K562 (cell line): ENCODE data around the gene CDKN2B-AS1. TPM values are rescaled to one million over a fixed set of nuclear protein-coding genes. Genes with fewer than 3 reads are reported as not detected.

Experiments used
- ATAC-seq: fragments of 200-7000 bp; cut with Tn5 transposase; 3 replicates; pipeline ENCODE4 v1.9.1; 2020; ENCODE audit warnings: moderate library complexity
- BruUV-seq: library from RNA; stranded (reverse); fragments of 400-500 nt; replicated peaks from 2 replicates; lab custom pipeline; 2021; lab: Mats Ljungman, UMichigan
- CTCF ChIA-PET: fragments of 300-600 bp; formaldehyde crosslinking; extraction: SDS; loops from one replicate; lab custom pipeline; 2021; ENCODE audit warnings: low intra/inter-chr PET ratio; lab: Yijun Ruan, JAX
- POLR2A ChIA-PET: fragments of 300-600, 350-650 bp; sonication (Branson Sonifier 250); formaldehyde crosslinking; extraction: SDS; loops from one replicate; lab custom pipeline; 2021; ENCODE audit warnings: antibody characterized with exemption, inconsistent platforms; lab: Yijun Ruan, JAX
- DNase-seq, 4 experiments: peaks; one replicate each; pipeline versions ENCODE4 v3.0.0 to v3.0.0-alpha.2; 2011 to 2018; ENCODE audit warnings: low spot score in 3 of 4, mixed read lengths in 3 of 4; ENCODE audit errors: extremely low read depth in 1 of 4
- FAIRE-seq: peaks from 2 replicates; lab custom pipeline; 2011; peaks lifted over from hg19 to GRCh38; lab: Jason Lieb, UNC
- H2AFZ ChIP-seq: 2 replicates; pipeline ENCODE4 v1.6.0; 2011; ENCODE audit warnings: low read depth, low read length, control low read depth, inconsistent platforms
- H3K27ac ChIP-seq: fragments of 200-600 bp; 3 replicates; pipeline ENCODE4 v1.8.0; 2011; ENCODE audit warnings: low read depth, mild to moderate bottlenecking, control low read depth, inconsistent platforms, low read length, moderate library complexity, mixed read lengths; ENCODE audit errors: extremely low read depth
- H3K27me3 ChIP-seq, 2 experiments: fragments of 300-600 bp in 1 of 2; 2 replicates in 1 of 2; 3 replicates in 1 of 2; pipeline versions ENCODE4 v1.6.0 to v1.8.0; 2011; ENCODE audit warnings: inconsistent platforms in 2 of 2, low read length in 2 of 2, mild to moderate bottlenecking in 1 of 2, mixed read lengths in 1 of 2, moderate library complexity in 1 of 2; ENCODE audit not compliant: control insufficient read depth in 2 of 2, insufficient read depth in 2 of 2
- H3K36me3 ChIP-seq: fragments of 300-600 bp; 3 replicates; pipeline ENCODE4 v1.8.0; 2011; ENCODE audit warnings: mild to moderate bottlenecking, low read length, inconsistent platforms; ENCODE audit not compliant: control insufficient read depth, insufficient read depth
- H3K4me1 ChIP-seq, 2 experiments: fragments of 200-600 bp in 1 of 2; replicated peaks in 1 of 2; 2 replicates in 1 of 2; 3 replicates in 1 of 2; pipeline versions ENCODE4 v1.5.1 to v1.8.0; 2011; ENCODE audit warnings: inconsistent platforms in 2 of 2, low read length in 2 of 2, mild to moderate bottlenecking in 1 of 2, mixed read lengths in 1 of 2, moderate library complexity in 1 of 2; ENCODE audit not compliant: control insufficient read depth in 2 of 2, insufficient read depth in 2 of 2
- H3K4me2 ChIP-seq: 2 replicates; pipeline ENCODE4 v1.6.1; 2011; ENCODE audit warnings: low read length, control low read depth, inconsistent platforms, mixed read lengths; ENCODE audit not compliant: insufficient read depth
- H3K4me3 ChIP-seq: fragments of 200-600 bp; sonication (generic), shearing (Covaris generic); 2 replicates; pipeline ENCODE4 v1.5.1; 2016; ENCODE audit warnings: control low read depth, inconsistent platforms
- H3K79me2 ChIP-seq: fragments of 200-600 bp; 3 replicates; pipeline ENCODE4 v1.8.0; 2011; ENCODE audit warnings: low read length, inconsistent platforms; ENCODE audit not compliant: control insufficient read depth, insufficient read depth
- H3K9ac ChIP-seq, 2 experiments: 2 replicates each; pipeline versions ENCODE4 v1.6.0 to v1.6.1; 2011; ENCODE audit warnings: low read depth in 2 of 2, low read length in 2 of 2, control low read depth in 1 of 2, inconsistent platforms in 1 of 2, mild to moderate bottlenecking in 1 of 2, mixed read lengths in 1 of 2; ENCODE audit not compliant: insufficient read depth in 1 of 2
- H3K9me1 ChIP-seq: one replicate; pipeline ENCODE4 v1.6.0; 2011; ENCODE audit warnings: inconsistent platforms, mild to moderate bottlenecking, low read length, moderate library complexity; ENCODE audit not compliant: control insufficient read depth, insufficient read depth
- H3K9me3 ChIP-seq: replicated peaks from 2 replicates; pipeline ENCODE4 v1.5.1; 2011; ENCODE audit warnings: low read depth, low read length, inconsistent platforms; ENCODE audit not compliant: control insufficient read depth, insufficient read depth
- H4K20me1 ChIP-seq: replicated peaks from 2 replicates; pipeline ENCODE4 v1.6.1; 2011; ENCODE audit warnings: low read length, inconsistent platforms, mixed read lengths; ENCODE audit not compliant: control insufficient read depth, insufficient read depth
- EGR1 ChIP-seq: fragments of 450-650 bp; conservative IDR thresholded peaks from 2 replicates; pipeline ENCODE4 v1.6.1; 2017; ENCODE audit warnings: mild to moderate bottlenecking
- HDAC1 ChIP-seq, 2 experiments: fragments of 450-650 bp; IDR thresholded peaks; 2 replicates each; pipeline ENCODE4 v1.6.1; 2016 to 2017; ENCODE audit warnings: inconsistent platforms in 1 of 2, mild to moderate bottlenecking in 1 of 2, moderate library complexity in 1 of 2
- HLTF ChIP-seq: fragments of 450-650 bp; IDR thresholded peaks from 2 replicates; pipeline ENCODE4 v1.6.1; 2016
- L3MBTL2 ChIP-seq: fragments of 450-650 bp; IDR thresholded peaks from 2 replicates; pipeline ENCODE4 v1.6.1; 2016; ENCODE audit warnings: mild to moderate bottlenecking, moderate library complexity
- MCM7 ChIP-seq, 2 experiments: fragments of 450-650 bp; IDR thresholded peaks; 2 replicates each; pipeline ENCODE4 v1.6.1; 2016 to 2018
- NCOA2 ChIP-seq, 2 experiments: fragments of 450-650 bp; IDR thresholded peaks; 2 replicates each; pipeline ENCODE4 v1.6.1; 2018; ENCODE audit warnings: mild to moderate bottlenecking in 2 of 2, moderate library complexity in 1 of 2; ENCODE audit not compliant: partially characterized antibody in 2 of 2
- RNF2 ChIP-seq: sonication (generic); IDR thresholded peaks from 2 replicates; pipeline ENCODE4 v1.6.1; 2016
- SMAD4 ChIP-seq: fragments of 250-450 bp; sonication (Bioruptor Pico); conservative IDR thresholded peaks from 2 replicates; pipeline ENCODE4 v1.8.0; 2021; ENCODE audit warnings: inconsistent platforms, mild to moderate bottlenecking, moderate library complexity
- TRIM24 ChIP-seq, 2 experiments: fragments of 450-650 bp; IDR thresholded peaks; 2 replicates each; pipeline ENCODE4 v1.6.1; 2016
- U2AF1 ChIP-seq: fragments of 200-400 bp; formaldehyde crosslinking; optimal IDR thresholded peaks from 2 replicates; pipeline ENCODE3; 2017; ENCODE audit warnings: mild to moderate bottlenecking, low read depth, low read length, moderate library complexity
- ZNF41 ChIP-seq: fragments of 250-450 bp; sonication (Bioruptor Pico); conservative IDR thresholded peaks from 2 replicates; pipeline ENCODE4 v1.4.0; 2020; ENCODE audit warnings: mild to moderate bottlenecking
- ZNF717 ChIP-seq: fragments of 250-450 bp; sonication (Bioruptor Pico); IDR thresholded peaks from 2 replicates; pipeline ENCODE4 v1.5.0; 2021
- WGBS: fragments of 100-300 bp; shearing (Covaris generic); methylation state at CpG from one replicate; pipeline ENCODE4 v1.1.6; 2016; ENCODE audit warnings: low coverage, mixed read lengths; ENCODE audit not compliant: insufficient coverage; ENCODE audit errors: missing lambda C conversion rate; 5-methylcytosine and 5-hydroxymethylcytosine counted together
- in situ Hi-C: fragments of 300-500 bp; cut with MboI; formaldehyde crosslinking; loops from 4 replicates; pipeline ENCODE4 v1.15.0; 2018; ENCODE audit warnings: inconsistent platforms, mixed read lengths
- intact Hi-C: fragments of 100-400 bp; cut with micrococcal nuclease; formaldehyde crosslinking; loops from 2 replicates; pipeline ENCODE4 v1.14.2; 2022
- polyA plus RNA-seq, 8 experiments: library from polyadenylated mRNA; depleted of rRNA in 4 of 8; stranded (reverse) in 5 of 8; unstranded in 3 of 8; fragments of >200 nt; fragmentation: Nextera tagmentation in 2 of 8; fragmentation: Illumina TruSeq in 1 of 8; extraction: Ambion mirVana in 2 of 8; extraction: Trizol in 1 of 8; gene quantifications; 2 replicates each; pipeline versions ENCODE4 v1.2.1 to v1.2.3, GENCODE V29; 2011 to 2014; ENCODE audit warnings: inconsistent platforms in 1 of 8, missing spikeins in 1 of 8
- total RNA-seq, 7 experiments: library from RNA; depleted of rRNA in 6 of 7; stranded (reverse); fragments of >200 nt in 6 of 7; fragmentation: Illumina TruSeq in 2 of 7; extraction: Trizol in 2 of 7; gene quantifications; 2 replicates each; pipeline versions ENCODE4 v1.2.1 to v1.2.3, GENCODE V29; 2011 to 2021; ENCODE audit warnings: low replicate concordance in 1 of 7
- TF ChIP-seq, protein P1 (sequence below): sonication (generic); formaldehyde crosslinking; IDR thresholded peaks from 2 replicates; pipeline ENCODE4 v1.8.1; 2023; ENCODE audit warnings: mild to moderate bottlenecking, missing genetic modification reagents
- TF ChIP-seq, protein P2 (sequence below): fragments of 250-450 bp; sonication (Bioruptor Pico); IDR thresholded peaks from 2 replicates; pipeline ENCODE4 v1.4.0; 2020
- TF ChIP-seq, protein P3 (sequence below): fragments of 450-650 bp; formaldehyde crosslinking; IDR thresholded peaks from 2 replicates; pipeline ENCODE4 v1.4.0; 2020; ENCODE audit warnings: mild to moderate bottlenecking, mixed read lengths

Gene CDKN2B-AS1
- total and polyA plus RNA-seq, 9 of the 15 experiments (the other 6 are each of a cell fraction or from before 2014, with no cell fraction given): not detected

- intact Hi-C loops: no loop called here
- no peak for TF ChIP-seq TRIM24 (IDR thresholded peaks at IDR 0.05)
- TF ChIP-seq, protein P1, sequence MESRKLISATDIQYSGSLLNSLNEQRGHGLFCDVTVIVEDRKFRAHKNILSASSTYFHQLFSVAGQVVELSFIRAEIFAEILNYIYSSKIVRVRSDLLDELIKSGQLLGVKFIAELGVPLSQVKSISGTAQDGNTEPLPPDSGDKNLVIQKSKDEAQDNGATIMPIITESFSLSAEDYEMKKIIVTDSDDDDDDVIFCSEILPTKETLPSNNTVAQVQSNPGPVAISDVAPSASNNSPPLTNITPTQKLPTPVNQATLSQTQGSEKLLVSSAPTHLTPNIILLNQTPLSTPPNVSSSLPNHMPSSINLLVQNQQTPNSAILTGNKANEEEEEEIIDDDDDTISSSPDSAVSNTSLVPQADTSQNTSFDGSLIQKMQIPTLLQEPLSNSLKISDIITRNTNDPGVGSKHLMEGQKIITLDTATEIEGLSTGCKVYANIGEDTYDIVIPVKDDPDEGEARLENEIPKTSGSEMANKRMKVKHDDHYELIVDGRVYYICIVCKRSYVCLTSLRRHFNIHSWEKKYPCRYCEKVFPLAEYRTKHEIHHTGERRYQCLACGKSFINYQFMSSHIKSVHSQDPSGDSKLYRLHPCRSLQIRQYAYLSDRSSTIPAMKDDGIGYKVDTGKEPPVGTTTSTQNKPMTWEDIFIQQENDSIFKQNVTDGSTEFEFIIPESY (CRISPR knock-in tag): no peak
- no peak for FAIRE-seq
- Histone ChIP-seq H3K4me1 (no peaks in the 10 kb centered on the region), H3K4me3 (no peak overlapping the region), H4K20me1 (no peaks in the 10 kb centered on the region), H3K9ac (no peak overlapping the region), H3K36me3 (no peaks in the 10 kb centered on the region), H2AFZ (no peak overlapping the region), H3K9me3 (no peaks in the 10 kb centered on the region), H3K27ac (no peak overlapping the region), H3K4me2 (no peak overlapping the region), H3K27me3 (no peaks in the 10 kb centered on the region), H3K9me1 (no peaks in the 10 kb centered on the region), H3K79me2 (no peaks in the 10 kb centered on the region)
- DNase-seq: no peak
- no peak for ATAC-seq
- CTCF ChIA-PET: no interaction called here
- BruUV-seq: no TSS peak
- in situ Hi-C loops: no loop called here
- POLR2A ChIA-PET: no interaction called here
- WGBS: no CpG with 5 or more reads among the region's 4 CpGs
Observed at GRCh38 chr9:22157828-22158227, 163.2 kb downstream of the CDKN2B-AS1 start.

DNA sequence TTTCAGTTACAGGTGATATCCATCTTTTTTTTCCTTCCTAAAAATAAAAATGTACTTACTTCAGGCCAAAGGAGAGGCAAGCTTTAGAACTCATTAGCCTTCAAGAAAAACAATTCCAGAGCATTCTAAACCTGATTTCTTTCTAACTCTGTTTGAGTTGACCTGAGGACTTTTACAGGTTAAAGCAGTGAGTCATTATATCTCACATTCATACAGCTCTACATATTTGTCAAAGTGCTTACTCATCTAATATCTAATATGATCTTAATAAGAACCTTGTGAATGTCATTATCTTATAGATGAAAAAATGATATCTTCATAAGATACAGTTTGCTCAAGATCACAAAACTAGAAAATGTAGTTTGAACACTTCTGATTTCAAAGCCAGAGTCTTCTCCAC, 163.7 kb downstream of the CDKN2B-AS1 start:
- ATAC-seq (no peak), FAIRE-seq (no peak), DNase-seq (no peak)
- Histone ChIP-seq H3K79me2 (no peaks in the 10 kb centered on the region), H3K27me3 (no peaks in the 10 kb centered on the region), H3K9me3 (no peaks in the 10 kb centered on the region), H3K27ac (no peak overlapping the region), H4K20me1 (no peaks in the 10 kb centered on the region), H3K9me1 (no peaks in the 10 kb centered on the region), H3K4me1 (no peaks in the 10 kb centered on the region), H3K4me2 (no peak overlapping the region), H3K9ac (no peak overlapping the region), H2AFZ (no peak overlapping the region), H3K4me3 (no peak overlapping the region), H3K36me3 (no peaks in the 10 kb centered on the region)
- no TSS peak for BruUV-seq
- ChIA-PET POLR2A (no interaction called here), CTCF (no interaction called here)
- in situ Hi-C loops: no loop called here
- intact Hi-C loops: no loop called here
- TF ChIP-seq ZNF717 (CRISPR knock-in tag) (no peak), ZNF41 (CRISPR knock-in tag) (no peak), HLTF (no peak), SMAD4 (CRISPR knock-in tag) (no peak), L3MBTL2 (no peak), EGR1 (no peak), U2AF1 (no peak), HDAC1 (IDR thresholded peaks at IDR 0.05) (no peak), NCOA2 (IDR thresholded peaks at IDR 0.05; ENCODE audit: partially characterized antibody in 2 of 2) (no peak), MCM7 (IDR thresholded peaks at IDR 0.05) (no peak), RNF2 (no peak)
- TF ChIP-seq, protein P2, sequence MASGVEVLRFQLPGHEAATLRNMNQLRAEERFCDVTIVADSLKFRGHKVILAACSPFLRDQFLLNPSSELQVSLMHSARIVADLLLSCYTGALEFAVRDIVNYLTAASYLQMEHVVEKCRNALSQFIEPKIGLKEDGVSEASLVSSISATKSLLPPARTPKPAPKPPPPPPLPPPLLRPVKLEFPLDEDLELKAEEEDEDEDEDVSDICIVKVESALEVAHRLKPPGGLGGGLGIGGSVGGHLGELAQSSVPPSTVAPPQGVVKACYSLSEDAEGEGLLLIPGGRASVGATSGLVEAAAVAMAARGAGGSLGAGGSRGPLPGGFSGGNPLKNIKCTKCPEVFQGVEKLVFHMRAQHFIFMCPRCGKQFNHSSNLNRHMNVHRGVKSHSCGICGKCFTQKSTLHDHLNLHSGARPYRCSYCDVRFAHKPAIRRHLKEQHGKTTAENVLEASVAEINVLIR (CRISPR knock-in tag): no peak
- TF ChIP-seq, protein P3, sequence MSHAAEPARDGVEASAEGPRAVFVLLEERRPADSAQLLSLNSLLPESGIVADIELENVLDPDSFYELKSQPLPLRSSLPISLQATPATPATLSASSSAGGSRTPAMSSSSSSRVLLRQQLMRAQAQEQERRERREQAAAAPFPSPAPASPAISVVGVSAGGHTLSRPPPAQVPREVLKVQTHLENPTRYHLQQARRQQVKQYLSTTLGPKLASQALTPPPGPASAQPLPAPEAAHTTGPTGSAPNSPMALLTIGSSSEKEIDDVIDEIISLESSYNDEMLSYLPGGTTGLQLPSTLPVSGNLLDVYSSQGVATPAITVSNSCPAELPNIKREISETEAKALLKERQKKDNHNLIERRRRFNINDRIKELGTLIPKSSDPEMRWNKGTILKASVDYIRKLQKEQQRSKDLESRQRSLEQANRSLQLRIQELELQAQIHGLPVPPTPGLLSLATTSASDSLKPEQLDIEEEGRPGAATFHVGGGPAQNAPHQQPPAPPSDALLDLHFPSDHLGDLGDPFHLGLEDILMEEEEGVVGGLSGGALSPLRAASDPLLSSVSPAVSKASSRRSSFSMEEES: no peak
